HG02763 (cell line): ENCODE measurements around the gene RBM14.

ENCODE experiments used
- ATAC-seq: cut with Tn5 transposase; IDR thresholded peaks from one replicate; pipeline ENCODE4 v1.9.1; 2021; ENCODE audit warnings: mild to moderate bottlenecking, moderate library complexity; ENCODE audit not compliant: unreplicated experiment

RBM14 gene

GRCh38 chr11:66676282-66676919 lies 60.0 kb downstream of the RBM14 start:
- ATAC-seq, result no peak
